HG02852 (cell line): ENCODE data around the gene STK38.
"Not testable (repeated sequence)": the region's sequence is repeated elsewhere in the genome, so short reads cannot be mapped to it uniquely, and the experiment has no call there.

Experiments used
- ATAC-seq: cut with Tn5 transposase; IDR thresholded peaks from one replicate; pipeline ENCODE4 v1.9.1; 2021; ENCODE audit warnings: mild to moderate bottlenecking, moderate library complexity; ENCODE audit not compliant: unreplicated experiment

STK38 gene

DNA sequence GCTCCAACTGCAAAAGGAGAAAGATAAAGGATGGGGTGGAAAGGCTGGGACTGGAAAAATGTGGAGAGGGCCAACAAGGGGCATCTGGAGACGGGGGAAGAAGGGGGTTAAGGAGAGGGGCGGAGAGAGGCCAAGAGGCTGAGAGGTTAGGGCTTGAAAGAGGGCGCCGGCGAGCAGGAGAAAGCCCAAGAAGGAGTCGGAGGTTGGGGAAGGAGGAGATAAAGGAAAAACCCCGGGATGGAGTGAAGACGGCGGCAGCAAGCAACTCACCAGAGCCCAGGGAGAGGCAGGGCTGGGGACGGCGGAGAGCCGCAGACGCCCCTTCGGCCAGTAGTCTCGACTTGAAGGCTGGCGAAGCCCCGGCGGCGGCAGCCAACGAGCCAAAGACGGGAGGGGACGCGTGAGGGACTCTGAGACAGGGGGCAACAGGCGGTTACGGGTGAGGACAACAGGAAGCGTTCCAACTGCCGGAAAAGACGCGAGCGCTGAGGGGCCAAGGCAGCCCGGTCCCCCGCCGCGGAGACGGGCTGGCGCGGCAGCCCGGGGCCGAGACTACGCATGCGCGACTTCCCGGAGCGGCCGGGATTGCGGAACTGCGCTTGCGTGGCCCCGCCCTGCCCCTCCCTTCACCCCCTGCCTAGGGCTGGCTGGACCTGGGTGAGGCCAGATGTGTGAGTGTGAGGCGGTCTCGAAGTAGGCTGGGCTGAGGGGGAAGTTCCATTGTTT is at the start of gene STK38:
Gene STK38 (minus strand): TSS at position 560 of the 726 bp plus-strand sequence. CDS start 7,277 bp downstream, outside the sequence.
- ATAC-seq, result peak; percentile 86

DNA sequence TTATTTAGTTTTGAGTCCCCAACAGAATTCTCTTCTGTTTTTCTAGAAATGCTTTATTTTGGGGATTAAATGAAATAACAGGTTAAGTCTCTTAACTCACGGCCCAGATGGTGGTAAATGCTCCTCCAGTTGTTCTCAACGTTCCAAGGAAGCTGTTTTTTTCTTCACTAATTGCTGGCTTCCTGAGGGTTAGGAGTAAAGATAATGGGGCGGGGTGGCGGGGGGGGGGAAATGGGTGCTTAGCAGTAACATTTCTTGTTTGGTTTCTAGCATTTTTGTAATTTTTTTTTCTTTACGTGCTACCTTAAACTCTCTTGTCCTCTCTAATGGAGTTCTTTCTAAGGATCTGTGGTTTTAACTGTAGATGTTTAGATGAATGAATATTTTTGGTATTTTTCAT is 49.1 kb upstream of the STK38 start:
- ATAC-seq, result no peak

DNA sequence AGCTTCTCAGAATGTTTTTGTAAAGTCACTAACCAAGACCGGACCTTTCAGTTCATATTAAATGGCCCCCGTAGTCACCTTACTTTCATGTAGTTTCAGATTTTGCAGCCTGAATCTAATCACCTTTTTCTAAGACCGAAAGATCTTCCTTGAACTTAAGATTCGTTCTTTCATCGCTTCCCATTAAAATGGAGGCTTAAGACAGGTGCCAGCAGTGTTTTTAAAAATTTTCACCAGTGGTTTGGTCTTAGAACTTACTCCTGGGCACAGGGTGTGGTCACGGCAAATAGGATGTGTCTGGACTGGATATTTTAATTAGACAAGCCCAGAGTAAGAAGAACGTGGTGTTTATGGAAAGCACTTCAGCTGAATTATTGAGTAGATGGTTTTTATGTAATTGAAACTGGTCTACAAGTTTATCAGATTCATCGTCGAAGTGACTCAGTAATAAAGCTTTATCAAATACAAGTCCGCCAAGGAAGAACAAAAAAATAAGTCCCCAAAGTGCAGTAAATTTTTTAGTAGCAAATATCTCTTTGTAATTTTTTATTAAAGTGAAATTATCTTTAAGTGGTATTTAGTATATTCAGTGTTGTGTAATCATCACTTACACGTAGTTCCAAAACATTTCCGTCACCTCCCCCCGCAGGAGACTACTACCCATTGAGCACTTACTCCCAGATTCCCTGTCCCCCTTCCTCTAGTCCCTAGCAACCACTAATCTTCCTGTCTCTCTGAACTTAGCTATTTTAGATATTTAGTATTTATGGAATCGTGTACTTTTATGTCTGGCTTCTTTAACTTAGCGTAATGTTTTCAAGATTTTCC is 47.8 kb upstream of the STK38 start:
- no peak for ATAC-seq

DNA sequence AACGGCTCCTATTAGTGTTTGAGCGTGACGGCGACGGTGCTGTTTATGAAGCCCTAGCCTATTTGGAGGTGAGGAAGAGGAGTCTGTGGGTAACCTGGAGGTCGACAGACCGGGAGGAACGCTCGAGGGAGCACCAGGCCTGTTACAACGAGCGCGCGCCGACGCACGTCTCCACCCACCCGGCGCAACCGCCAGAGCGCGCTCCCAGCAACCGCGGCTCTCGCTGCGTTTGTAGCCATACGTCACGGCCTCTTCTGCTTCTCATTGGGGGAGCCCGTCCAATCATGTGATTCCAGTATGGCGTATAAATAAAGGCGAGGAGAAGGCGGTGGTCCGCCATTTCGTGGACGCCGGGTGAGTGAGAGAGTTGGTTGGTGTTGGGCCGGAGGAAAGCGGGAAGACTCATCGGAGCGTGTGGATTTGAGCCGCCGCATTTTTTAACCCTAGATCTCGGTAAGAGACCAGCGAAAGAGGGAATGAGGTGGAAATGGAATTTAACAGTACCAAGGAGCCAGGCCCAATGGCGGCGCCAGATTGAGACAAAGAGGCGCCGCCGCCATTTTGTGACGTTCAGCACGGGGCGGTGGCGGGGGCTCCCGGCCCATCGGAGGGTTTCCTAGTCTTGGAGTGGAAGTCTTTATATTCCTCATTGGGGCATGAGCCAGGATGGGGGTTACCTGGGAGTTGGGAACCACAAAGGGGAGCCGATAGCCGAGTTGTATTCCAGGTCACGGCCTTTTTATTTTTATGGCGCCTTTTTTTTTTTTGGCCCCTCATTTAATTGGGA is 46.9 kb upstream of the STK38 start, which contains the start of gene SRSF3:
Gene SRSF3 (plus strand): TSS at position 334 of the 787 bp plus-strand sequence. CDS start 2,401 bp downstream, outside the sequence.
- ATAC-seq, result peak; percentile 81

DNA sequence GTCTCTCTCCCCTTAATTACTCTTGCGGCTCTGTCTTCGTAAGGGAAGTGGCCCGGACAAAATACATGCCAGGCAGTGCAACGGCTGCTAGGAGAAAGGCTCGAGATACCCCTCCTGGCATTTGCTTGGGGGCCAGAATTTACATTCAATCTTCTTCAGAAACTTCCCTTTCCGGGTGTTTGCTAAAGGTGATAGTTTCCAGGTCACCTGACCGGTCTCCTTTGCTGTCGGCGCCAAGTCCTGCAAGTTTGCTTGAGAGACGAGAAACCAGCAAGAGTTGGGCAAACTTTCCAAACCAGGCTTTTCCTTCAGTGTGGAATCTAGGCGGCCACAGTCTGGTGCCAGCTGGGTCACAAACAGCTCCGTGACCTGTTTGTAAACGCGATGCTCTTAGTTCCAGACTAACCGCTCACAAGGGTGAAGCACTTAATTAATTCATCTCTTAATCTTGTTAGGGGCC is 46.3 kb upstream of the STK38 start:
- ATAC-seq, result peak; percentile 14

DNA sequence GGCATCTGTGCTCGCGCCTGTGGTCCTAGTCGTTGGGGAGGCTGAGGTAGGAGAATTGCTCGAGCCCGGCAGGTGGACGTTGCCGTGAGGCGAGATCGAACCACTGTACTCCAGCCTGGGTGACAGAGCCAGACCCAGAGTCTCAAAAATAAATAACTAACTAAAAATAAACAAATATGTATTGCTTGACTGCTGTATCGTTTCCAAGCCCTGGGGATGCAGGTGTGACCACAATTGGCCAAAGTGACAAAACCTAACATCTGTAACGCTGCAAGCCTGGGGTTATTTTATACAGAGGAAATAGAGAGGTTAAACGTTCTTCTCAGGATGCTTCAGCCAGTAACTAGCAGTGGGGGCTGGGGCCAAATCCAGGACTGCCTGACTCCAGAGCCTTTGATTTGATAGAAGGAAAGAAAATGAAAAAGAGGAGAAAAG is 45.0 kb upstream of the STK38 start:
- peak; percentile 31 for ATAC-seq

DNA sequence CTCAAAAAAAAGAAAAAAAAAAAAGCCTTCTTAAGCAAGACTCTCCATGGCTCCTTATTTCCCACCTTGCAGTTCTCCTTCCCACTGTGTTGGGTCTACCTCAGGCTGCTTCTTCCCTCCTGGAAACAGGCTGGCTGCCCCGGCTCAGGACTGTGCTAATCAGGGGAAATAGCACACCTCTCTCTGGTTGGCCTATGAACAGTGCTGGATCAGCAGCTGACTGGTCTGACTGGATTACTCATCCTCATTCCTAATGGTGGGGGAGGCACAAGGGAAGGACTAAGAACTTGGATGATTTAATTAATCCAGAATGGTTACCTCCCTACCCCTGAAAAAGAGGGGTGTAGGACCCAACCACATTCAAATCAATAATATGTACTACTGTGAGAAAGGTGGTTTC is 43.0 kb upstream of the STK38 start:
- ATAC-seq, result no peak

DNA sequence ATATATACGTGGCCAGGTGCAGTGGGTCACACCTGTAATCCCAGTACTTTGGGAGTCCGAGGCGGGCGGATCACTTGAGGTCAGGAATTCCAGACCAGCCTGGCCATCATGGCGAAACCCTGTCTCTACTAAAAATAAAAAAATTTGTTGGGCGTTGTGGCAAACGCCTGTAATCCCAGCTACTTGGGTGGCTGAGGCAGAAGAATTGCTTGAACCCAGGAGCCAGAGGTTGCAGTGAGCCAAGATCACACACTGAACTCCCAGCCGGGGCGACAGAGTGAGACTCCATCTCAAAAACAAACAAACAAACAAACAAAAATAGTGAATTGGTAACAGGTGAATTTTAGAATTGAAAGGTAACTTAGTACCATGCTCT is 41.7 kb upstream of the STK38 start:
- not testable (repeated sequence) for ATAC-seq

DNA sequence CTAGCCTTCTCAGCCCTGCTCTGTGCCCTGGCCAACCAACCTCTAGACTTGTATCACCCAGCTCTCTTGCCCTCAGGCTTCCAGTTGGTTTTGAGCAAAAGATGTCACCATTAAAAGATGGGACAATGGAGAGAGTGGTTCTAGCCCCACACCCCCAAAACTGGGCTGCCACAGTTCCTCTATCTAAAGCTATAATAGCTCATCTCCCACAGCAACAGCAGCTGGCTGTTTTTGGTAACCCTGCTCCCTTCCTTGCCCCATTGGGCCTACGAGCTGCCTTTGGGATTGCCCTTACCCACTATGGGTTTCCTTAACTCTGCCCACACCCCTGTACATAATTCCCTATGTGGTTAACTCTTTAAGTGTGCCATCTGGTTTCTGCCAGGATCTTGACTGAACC is 39.3 kb upstream of the STK38 start:
- no peak for ATAC-seq

DNA sequence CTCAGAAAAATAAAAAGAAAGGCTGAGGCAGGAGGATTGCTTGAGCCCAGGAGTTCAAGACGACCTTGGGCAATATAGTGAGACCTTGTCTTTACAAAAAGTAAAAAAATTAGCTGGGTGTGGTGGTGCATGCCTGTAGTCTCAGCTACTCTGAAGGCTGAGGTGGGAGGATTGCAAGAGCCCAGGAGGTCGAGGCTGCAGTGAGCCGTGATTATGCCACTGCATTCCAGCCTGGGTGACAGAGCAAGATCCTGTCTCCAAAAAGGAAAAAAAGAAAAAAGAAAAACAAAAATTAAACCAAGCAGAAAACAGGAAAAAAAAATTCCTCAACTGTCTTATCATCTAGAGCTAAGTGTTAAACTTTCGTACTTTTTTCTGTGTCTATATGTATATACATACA is 34.4 kb upstream of the STK38 start:
- no peak for ATAC-seq

DNA sequence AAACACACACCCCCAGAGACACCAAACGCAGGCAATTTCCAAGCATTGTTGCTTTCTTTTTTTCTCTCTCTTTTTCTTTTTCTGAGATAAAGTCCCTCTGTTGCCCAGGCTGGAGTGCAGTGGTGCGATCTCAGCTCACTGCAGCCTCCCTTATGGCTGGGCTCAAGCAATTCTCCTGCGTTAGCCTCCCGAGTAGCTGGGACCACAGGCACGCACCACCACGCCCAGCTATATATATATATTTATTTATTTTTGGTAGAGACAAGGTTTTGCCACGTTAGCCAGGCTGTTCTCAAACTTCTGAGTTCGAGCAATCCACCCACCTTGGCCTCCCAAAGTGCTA is 32.9 kb upstream of the STK38 start:
- ATAC-seq, result no peak

DNA sequence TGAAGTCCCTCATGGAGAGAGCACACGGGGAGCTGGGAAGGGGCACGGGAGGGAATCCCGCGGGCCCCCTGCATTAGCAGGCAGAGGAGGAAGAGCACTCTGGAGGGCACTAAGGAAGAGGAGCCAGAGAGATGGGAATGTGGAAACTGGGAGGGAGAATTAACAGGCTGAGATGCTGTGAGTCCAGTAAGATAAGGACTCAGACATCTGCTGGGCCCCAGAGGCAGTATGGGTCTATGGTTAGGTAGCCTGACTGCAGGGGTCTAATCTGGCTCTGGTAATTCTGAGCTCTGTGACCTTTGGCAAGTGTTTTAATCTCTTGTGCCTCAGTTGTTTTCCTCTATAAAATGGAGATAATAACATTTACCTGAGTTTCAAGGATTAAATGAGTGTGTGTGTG is 31.2 kb upstream of the STK38 start:
- ATAC-seq, result no peak

DNA sequence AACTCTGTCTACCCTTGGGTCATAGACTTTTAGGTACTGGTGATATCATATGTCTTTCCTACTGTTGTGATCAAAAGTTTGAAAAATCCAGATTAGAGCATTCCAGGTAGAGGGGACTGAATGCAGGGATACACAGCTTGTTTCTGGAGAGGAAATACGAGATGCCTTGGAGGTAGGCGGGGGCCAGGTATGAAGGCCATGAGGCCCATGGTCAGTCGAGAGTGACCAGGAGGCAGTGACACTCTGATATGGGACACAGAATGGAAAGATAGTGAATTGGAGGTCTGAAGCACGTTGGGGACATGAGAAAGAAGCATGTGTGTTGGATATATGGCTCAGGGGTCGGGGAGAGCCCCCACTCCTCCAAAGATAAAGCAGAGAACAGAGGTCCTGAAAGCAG is 30.8 kb upstream of the STK38 start:
- ATAC-seq, result no peak

DNA sequence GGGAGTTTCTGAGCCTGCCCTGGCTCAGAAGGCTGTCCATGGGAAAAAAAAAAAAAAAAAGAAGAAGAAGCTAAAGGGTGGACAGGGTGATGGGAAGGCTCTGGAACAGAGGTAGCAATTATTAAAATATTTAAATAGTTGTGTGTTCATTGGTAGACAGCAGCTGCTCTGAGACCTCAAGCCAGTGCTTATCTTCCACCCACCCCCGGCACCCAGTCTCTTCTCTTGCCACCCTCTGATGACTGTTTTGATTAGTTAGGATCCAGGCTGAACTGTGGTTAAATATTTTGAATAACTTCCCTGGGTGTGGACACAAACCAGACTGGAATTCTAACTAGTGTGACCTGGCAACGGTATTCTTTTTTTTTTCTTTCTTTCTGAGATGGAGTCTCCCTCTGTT is 30.0 kb upstream of the STK38 start:
- ATAC-seq, result no peak

DNA sequence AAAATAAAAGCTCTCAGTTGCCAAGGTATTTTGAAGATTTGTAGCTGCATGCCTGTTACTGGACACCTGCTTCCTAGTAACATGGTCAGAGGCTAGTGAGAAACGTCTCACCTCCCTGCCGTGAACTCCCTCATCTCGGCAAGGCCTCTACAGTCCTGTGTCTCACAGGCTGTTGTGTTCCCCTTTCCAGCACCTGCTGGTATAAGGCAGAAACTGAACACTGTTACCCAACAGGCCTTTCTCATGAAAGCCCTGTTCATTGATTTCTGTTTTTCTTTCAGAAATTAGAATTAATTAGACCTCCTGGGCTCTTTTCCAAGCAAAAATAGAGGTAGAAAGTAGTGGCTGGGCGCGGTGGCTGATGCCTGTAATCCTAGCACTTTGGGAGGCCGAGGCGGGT is 29.3 kb upstream of the STK38 start:
- no peak for ATAC-seq

DNA sequence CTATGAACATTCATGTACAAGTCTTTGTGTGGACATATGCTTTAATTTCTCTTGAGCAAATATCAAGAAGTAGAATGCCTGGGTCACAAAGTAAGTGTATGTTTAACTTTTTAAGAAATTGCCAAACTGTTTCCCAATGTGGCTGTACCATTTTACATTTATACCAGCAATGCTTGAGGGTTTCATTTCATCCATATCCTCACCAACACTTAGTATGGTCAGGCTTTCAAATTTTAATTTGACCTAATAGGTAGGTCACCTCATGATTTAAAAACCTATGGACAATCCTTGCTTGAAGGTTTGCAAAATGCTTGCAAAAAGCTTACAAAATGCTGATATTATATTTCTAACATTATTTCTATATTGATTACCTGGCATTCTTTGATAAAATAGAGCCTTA is 27.4 kb upstream of the STK38 start:
- ATAC-seq, result no peak

DNA sequence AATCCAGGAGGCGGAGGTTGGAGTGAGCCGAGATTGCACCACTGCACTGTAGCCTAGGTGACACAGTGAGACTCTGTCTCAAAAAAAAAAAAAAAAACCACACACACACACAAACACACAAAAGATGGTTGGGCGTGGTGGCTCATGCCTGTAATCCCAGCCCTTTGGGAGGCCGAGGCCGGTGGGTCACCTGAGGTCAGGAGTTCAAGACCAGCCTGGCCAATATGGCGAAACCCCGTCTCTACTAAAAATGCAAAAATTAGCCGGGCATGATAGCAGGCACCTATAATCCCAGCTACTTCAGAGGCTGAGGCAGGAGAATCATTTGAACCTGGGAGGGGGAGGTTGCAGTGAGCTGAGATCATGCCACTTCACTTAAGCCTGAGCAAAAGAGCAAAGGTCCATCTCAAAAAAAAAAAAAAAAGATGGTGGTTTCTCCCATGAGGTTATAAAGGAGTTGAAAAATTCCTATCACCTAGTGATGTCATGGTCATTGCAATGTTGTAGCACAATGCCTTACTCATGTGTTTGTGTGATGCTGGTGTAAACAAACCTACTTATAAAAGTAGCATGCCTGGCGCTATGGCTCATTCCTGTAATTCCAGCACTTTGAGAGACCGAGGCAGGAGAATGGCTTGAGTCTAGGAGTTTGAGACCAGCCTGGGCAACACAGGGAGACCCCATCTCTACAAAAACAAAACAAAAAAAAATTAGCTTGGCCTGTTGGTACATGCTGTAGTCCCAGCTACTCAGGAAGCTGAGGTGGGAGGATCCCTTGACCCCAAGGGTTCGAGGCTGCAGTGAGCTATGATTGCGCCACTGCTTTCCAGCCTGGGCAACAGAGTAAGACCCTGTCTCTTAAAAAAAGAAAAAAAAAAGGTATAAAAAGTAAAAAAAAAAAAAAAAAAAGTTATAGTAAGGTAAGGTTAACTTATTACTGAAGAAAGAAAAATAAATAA is 25.4 kb upstream of the STK38 start:
- ATAC-seq, result not testable (repeated sequence)

DNA sequence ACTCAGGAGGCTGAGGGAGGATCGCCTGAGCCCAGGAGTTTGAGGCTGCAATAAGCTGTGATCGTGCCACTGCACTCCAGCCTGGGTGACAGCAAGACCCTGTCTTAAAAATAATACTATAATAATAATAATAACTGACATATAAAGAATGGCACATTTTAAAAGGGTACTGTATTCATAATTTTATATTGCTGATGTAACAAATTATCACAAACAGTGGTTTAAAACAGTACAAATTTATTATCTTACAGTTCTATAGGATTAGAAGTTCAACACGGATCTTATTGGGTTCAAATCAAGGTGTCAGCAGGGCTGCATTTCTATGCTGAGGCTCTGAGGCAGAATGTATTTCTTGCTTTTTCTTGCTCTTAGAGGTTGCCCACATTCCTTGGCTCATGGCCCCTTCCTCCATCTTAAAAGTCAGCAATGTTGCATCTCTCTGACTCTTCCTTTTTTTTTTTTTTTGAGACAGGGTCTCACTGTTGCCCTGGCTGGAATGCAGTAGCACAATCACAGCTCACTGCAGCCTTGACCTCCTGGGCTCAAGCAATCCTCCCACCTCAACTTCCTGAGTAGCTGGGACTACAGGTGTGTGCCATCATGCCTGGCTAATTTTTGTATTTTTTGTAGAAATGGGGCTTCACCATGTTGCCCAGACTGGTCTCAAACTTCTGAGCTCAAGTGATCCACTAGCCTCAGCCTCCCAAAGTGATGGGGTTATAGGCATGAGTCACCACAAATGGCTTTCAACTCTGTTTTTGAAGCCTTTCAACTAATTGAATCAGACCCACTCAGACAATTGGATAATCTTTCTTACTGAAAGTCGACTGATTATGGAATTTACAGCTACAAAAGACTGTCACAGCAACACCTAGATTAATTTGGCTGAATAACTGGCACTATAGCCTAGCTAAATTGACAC is 24.1 kb upstream of the STK38 start:
- no peak for ATAC-seq

DNA sequence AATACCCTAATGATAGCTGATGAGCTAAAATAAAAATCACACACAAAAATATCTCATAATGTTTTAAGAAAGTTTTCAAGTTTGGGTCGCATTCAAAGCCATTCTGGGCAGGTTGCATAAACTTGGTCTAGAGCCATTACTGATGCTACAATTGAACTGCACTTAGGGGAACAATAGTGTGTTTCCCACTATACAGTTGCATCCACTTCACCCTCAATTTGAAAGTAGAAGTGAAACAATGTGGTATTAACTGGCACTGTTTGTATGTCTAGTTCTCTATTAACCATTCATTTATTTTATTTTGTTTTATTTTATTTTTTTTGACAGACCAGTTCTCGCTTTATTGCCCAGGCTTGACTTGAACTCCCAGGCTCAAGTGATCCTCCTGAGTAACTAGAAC is 23.0 kb upstream of the STK38 start:
- ATAC-seq, result no peak
